GM18870 (cell line): Measurements from ENCODE around the gene PTPRO.
A peak's percentile ranks its signal among the peaks of the same experiment; 100 is the strongest.

Experiments used
- ATAC-seq: cut with Tn5 transposase; IDR thresholded peaks from one replicate; pipeline ENCODE4 v1.9.1; 2021; ENCODE audit warnings: moderate library complexity; ENCODE audit not compliant: unreplicated experiment

The PTPRO gene

GRCh38 chr12:15443611-15444010, 121.3 kb downstream of the PTPRO start:
- ATAC-seq, result no peak

- ATAC-seq, result no peak
Observed at GRCh38 chr12:15444523-15444922, 122.2 kb downstream of the PTPRO start.

GRCh38 chr12:15446807-15447206, 124.5 kb downstream of the PTPRO start:
- no peak for ATAC-seq

DNA sequence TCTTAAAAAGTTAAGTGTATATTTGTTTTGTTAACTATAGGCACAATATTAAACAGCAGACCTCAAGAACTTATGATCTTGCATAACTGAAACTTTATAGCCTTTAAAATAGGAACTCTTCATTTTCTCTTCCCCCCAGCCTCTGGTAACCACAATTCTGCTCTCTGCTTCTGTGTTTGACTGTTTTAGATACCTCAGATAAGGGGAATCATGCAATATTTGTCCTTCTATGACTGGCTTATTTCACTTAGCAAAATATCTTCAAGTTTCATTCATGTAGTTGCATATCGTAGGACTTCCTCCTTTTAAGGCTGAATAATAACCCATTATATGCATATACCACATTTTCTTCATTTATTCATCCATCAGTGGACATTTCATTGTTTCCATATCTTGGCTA, 131.3 kb downstream of the PTPRO start:
- peak; percentile 70 for ATAC-seq

DNA sequence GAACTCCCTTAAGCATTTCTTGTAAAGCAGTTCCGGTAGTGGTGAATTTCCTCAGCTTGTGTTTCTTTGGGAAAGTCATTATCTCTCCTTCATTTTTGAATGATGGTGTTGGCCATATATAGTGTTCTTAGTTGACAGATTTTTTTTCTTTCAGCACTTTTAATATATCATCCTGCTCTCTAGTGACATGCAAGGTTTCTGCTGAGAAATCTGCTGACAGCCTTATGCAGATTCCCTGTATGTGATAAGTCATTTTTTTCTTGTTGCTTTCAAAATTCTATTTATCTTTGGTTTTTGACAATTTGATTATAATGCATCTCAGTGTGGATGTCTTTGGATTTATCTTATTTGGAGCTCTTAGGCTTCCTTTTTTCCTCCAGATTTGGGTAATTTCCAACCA, 135.7 kb downstream of the PTPRO start:
- ATAC-seq, result no peak

GRCh38 chr12:15468911-15469310, 146.6 kb downstream of the PTPRO start:
- no peak for ATAC-seq

- no peak for ATAC-seq
Observed at GRCh38 chr12:15469356-15469755, 147.0 kb downstream of the PTPRO start.

DNA sequence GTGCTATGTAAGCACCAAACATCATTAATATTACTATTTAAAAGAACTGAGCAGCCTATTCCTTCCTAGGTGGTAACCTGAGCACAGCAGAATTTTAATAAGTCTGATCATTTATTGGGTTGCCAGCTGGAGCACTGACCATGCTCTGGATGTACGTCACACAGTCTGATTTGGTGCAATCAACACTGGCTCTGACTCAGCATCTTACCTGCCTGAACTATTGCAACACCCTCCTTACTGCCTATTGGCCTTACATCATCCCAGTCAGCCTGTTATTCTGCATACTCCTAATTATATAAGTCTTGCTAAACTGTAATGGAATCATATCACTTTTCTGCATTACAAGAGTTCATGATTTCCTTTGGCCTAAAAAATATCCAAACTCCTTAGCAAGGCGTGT, 149.7 kb downstream of the PTPRO start:
- ATAC-seq, result no peak

DNA sequence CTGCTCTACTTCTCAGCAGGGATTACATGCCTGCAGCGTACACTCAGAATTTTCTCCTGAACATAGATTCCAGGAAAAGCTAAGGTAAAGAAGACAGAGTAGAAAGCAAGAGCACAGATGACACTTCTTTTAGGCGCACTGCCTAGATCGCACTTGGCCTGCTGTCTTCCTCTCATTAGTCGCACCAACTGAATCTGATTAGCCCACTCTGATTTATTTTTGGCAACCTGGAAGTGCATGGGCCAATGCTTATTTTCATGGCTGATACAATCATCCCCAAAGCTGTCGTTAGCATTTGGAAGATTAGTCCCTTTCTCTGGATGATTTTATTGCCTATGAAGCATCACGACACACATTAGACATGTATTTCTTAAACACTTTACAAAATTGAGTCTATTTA, 152.5 kb downstream of the PTPRO start:
- ATAC-seq, result no peak

DNA sequence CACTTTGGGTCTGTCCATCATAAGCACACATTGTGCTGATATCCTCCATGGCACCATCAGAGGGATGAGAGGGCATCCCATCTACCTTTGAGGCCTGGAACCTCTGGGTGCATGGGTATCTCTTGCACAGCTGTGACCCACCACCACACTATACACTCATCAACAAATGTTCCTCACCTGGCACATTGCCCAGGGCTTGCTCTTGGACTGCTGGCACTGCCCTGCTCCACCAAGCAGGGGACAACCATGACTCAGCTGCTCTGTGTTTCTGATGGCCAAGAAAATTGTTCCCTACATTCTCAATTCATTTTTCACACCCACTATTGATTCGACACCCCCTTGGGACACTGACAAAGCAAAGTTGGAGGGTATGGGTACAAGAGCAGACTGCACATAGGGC, 155.5 kb downstream of the PTPRO start:
- no peak for ATAC-seq

- ATAC-seq, result no peak
Observed at GRCh38 chr12:15481846-15482245, 159.5 kb downstream of the PTPRO start.

- ATAC-seq, result no peak
Observed at GRCh38 chr12:15485466-15485865, 163.2 kb downstream of the PTPRO start.

DNA sequence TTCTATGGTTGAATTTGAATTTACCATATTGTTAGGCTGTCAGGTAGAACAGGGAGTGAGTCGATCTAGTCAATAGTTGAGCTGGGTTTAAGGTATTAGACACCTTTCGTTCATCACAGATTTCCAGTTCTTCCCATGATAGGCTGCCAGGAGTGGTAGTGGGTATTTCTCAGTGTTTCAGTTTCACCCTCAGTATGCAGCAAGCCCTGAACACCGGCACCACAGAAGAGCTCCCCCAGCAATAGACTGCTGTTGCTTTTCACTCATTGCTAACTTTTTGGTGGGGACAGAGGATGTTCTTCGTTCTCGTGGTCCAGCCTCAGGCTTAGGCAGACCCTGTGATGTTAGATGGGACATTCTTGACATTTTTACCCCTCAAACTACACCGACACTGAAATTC, 164.6 kb downstream of the PTPRO start:
- no peak for ATAC-seq

DNA sequence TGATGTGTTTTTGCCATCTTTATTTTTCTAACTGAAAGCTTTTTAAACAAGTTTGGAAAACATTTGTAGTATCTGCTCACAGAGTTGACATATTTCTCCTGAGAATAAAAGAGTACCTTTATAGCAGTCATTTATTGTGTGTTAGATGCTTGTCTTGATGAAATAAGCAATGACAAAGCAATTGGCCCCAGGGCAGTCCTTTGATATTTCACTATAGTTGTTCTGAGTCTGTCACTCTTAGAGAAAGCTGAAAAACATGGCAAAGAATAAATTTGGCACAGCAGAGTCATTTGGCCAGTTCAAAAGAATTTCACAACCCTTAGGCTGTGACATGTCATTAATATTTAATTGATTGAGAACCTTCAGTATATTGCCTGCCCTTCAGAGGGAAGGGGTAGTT, 166.2 kb downstream of the PTPRO start:
- ATAC-seq, result no peak

DNA sequence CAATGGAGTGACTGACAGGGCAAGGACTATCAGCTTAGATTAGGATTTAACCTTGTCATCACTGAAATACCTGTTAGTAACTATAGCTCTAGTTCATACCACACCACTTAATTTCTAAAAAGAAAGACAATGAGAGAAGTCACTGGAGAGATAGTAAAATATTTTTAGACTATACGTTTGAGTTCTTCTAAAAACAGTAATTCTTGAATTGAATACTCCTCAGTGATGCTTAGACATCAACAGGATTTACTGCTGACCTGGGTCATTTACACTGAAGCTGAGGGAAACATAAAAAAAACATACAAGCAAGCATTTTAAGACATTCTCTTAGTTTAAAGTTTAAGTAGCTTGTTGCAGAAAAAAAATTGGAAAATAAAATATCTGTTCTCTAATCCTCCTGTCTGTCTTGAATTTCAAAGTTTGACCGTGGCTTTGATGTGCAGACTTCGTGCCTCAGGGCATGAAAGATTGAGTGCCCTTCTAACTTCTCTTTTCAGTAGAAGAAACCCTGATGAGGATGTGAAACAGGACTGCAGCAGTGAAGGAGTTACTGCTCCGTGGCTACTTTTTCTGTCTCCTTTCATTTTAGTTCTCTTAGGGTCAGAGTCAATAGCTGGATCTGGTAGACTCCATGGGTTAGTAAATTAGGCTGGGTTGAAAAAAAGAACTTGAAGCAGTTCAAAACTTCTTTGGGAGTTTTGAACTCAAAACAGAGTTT, 172.2 kb downstream of the PTPRO start:
- peak; percentile 60 for ATAC-seq

DNA sequence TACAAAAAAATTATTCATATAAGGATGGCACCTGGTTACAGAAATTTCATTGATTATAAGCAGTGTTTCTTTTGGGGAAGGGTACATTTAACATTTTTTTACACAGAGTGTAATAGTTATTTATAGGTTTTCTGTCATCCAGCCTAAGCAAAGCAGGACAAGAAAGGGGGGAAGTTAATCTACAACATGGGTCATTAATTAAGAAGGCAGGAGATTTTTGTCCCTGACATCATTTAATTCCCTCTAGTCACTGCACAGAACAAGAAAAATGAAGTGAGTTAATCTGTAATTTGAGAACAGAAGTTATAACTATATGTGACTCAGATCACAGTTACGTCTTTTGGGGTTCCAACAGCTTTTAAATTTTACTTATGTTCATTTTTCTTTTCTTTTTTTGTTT, 173.4 kb downstream of the PTPRO start:
- ATAC-seq, result no peak

- ATAC-seq, result no peak
Observed at GRCh38 chr12:15496738-15497137, 174.4 kb downstream of the PTPRO start.

- no peak for ATAC-seq
Observed at GRCh38 chr12:15497671-15498292, 175.5 kb downstream of the PTPRO start.

DNA sequence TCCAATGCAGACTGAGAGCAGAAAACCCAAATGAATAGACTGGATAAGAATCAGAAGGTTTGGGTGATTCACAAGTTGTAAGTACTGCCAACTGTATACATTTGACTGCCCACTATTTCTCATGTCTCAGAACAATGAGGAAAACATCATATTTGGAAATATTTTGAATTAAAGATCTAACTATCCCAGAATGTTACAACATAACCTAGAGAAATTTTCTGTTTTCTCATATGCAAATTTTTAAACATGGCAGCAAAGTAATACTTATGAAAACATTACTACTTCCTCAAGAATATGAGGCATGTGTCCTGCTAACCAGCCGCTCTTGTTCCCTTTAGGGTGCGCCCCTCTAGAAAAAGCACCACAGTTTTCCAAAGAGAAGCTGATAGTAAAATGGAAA, 179.9 kb downstream of the PTPRO start:
- no peak for ATAC-seq

GRCh38 chr12:15505616-15506015, 183.3 kb downstream of the PTPRO start:
- no peak for ATAC-seq

GRCh38 chr12:15515010-15515409, 192.7 kb downstream of the PTPRO start:
- ATAC-seq, result no peak

GRCh38 chr12:15520083-15520482, 197.8 kb downstream of the PTPRO start:
- ATAC-seq, result no peak

DNA sequence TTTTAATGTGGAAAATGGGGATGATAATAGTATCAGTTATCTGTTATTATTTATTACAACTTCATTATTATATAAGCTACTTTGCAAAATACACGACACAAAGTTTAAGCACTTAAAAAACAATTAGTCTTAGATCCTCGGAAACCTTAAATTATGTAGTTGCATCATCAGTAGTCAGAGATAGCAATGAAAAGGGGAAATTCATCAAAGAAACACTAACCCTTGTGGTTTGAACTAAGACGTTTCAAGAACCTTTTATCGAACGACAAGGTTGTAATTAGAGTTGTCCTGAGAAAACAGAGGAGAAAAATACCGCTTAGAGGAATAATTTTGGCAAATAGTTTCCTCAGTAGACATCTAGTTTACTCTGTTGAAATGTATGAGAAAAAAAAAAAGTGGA, 198.5 kb downstream of the PTPRO start:
- ATAC-seq, result no peak
